GM13977 (cell line): ENCODE measurements around the gene PRM2.

Experiments used
- DNase-seq: peaks from one replicate; pipeline ENCODE4 v3.0.0; 2012; ENCODE audit warnings: low spot score
- CTCF ChIP-seq: IDR thresholded peaks from 2 replicates; pipeline ENCODE4 v1.5.1; 2012; ENCODE audit warnings: mild to moderate bottlenecking, control low read depth; ENCODE audit not compliant: insufficient read depth; ENCODE audit errors: extremely low read depth, missing control alignments
- in situ Hi-C: fragments of 300-500 bp; cut with MboI; formaldehyde crosslinking; loops from one replicate; pipeline ENCODE4 v1.12.0; 2022; ENCODE audit warnings: low sequenced_read_pairs, low pct_unique_long_range_greater_than_20kb, mixed read lengths, inconsistent platforms; ENCODE audit not compliant: unreplicated experiment

PRM2 gene

DNA sequence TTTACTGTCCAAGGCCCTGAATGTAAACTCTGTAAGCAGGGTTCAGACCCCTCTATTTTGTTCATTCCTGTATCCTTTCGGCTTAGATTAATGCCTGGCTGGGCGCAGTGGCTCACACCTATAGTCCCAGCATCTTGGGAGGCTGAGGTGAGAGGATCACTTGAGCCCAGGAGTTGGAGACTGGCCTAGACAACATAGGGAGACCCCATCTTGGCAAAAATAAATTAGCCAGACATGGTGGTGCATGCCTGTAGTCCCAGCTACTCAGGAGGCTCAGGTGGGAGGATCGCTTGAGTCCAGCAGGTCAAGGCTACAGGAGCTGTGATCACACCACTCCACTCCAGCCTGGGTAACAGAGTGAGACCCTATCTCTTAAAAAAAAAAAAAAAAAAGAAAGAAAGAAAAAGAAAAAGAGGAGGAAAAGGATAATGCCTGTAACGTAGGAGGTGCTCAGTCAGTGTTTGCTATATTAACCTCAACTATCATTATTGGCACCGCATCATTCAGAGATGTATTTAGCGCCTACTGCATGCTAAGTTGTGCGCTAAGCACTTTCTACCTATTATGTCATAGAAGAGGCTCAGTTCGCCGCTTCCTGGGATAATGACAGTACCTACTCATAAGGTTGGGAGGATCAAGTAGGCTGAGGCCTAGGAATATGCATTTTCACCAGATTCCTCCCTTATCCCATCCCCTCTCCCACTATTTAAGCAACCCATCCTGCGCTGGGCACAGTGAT is 25.3 kb downstream of the PRM2 start:
- in situ Hi-C loops, result loop anchor here (10.0 kb wide), 1 partner anchor 286 kb away; no protein-coding TSS in a partner anchor
- no peak for TF ChIP-seq CTCF
- DNase-seq, result no peak

- in situ Hi-C loops, result loop anchor here (10.0 kb wide), 1 partner anchor 285 kb away; no protein-coding TSS in a partner anchor
- TF ChIP-seq CTCF, result no peak
- no peak for DNase-seq
These were observed 26.0 kb downstream of the PRM2 start for GRCh38 chr16:11250091-11250785.

DNA sequence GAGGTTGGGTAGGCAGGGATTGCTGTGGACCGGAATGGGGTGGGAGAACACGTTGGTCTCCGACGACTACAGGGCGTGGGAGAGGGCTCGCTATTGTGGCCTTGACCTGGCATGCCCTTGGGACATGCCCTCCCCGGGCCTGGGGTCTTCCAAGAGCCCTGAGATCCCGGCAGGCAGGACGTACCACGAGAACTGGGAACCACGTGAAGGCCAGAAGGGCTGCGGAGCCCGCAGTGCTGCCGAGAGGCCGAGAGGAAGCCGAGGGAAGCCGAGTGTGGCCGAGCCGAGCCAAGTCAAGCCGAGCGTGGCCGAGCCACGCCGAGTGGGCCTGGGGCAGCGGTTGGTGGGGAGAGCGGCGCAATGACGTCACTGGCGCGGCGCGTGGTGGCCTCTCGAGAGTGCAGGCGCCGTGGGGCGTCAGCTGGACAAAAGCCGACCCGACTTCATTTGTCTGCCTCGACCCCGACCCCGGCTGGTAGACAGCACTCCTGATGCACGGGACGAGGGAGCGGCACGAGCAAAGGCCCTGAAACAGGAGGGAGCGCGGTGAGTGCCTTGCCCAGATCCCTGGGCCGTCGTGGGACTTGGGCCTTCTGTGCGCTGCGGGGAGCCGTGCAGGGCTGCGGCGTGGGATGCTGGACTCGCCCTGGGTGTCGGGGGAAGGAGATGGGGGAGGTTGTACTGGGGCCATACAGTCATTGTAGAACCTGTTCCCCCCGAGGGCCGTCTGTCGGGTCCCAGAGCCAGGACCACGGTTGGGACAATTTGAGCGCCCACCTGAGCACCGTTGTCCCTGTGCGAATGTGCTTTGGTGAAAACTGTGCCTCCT is 26.8 kb downstream of the PRM2 start:
- in situ Hi-C loops, result loop anchor here (10.0 kb wide), 1 partner anchor 285 kb away; no protein-coding TSS in a partner anchor
- no peak for DNase-seq
- TF ChIP-seq CTCF, result no peak

- DNase-seq, result no peak
- TF ChIP-seq CTCF, result no peak
- in situ Hi-C loops, result no loop called here
These were observed 28.1 kb downstream of the PRM2 start for GRCh38 chr16:11248133-11248532.

- no peak for TF ChIP-seq CTCF
- no peak for DNase-seq
- in situ Hi-C loops, result no loop called here
These were observed 30.3 kb downstream of the PRM2 start for GRCh38 chr16:11245988-11246387.

DNA sequence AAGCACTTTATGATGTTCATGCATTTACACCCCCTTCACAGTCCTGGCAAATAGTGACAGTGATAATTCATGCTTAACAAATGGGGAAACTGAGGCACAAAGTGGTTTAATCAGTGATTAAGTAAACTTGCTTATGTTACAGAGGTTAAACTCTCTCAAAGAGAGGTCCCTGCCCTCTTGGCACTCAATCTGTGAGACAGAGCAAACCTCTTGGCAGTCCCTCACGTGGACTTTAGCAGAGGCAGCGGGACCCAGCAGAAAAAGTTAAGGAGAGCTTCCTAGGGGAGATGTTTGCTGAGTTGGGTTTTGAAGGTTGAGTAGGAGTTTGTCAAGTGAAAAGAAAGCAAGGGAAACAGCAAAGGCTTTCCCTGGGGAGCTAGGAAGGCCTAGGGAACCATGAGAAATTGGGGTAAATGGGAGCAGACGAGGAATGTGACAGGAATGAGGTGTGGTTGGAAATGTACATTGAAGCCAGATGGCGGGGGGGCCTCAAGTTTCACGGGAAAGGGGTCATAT is 31.0 kb downstream of the PRM2 start:
- DNase-seq, result no peak
- in situ Hi-C loops, result no loop called here
- no peak for TF ChIP-seq CTCF
